NCI-H146 treated with DMSO at 0.1 percent for 48 hours (cell line): Measurements from ENCODE around the gene GGT5.
"Not testable (repeated sequence)": the region's sequence is repeated elsewhere in the genome, so short reads cannot be mapped to it uniquely, and the experiment has no call there.

ENCODE experiments used
- DNase-seq: peaks from one replicate; lab custom pipeline; 2025; ENCODE audit not compliant: unreplicated experiment; lab: John Stamatoyannopoulos, UW

The GGT5 gene

GRCh38 chr22:24233235-24233634 is 11.6 kb downstream of the GGT5 start:
- DNase-seq: no peak

GRCh38 chr22:24232725-24233124 is 12.2 kb downstream of the GGT5 start:
- DNase-seq: no peak

GRCh38 chr22:24232124-24232523 is 12.8 kb downstream of the GGT5 start:
- no peak for DNase-seq

GRCh38 chr22:24231706-24232105 is 13.2 kb downstream of the GGT5 start:
- no peak for DNase-seq

- peak; percentile 9 for DNase-seq
These were observed 13.8 kb downstream of the GGT5 start for GRCh38 chr22:24230911-24231656.

- no peak for DNase-seq
These were observed 18.9 kb downstream of the GGT5 start for GRCh38 chr22:24225951-24226350.

GRCh38 chr22:24225044-24225601 is 19.8 kb downstream of the GGT5 start:
- DNase-seq: no peak

GRCh38 chr22:24224468-24224867 is 20.4 kb downstream of the GGT5 start:
- DNase-seq: no peak

- no peak for DNase-seq
These were observed 25.1 kb downstream of the GGT5 start for GRCh38 chr22:24219750-24220149.

- DNase-seq: no peak
These were observed 27.5 kb downstream of the GGT5 start for GRCh38 chr22:24217384-24217783.

GRCh38 chr22:24216541-24217209 is 28.2 kb downstream of the GGT5 start:
- DNase-seq: no peak

GRCh38 chr22:24214467-24215285 is 30.2 kb downstream of the GGT5 start:
- no peak for DNase-seq

- not testable (repeated sequence) for DNase-seq
These were observed 31.8 kb downstream of the GGT5 start for GRCh38 chr22:24213111-24213510.

GRCh38 chr22:24211716-24212115 is 33.2 kb downstream of the GGT5 start:
- DNase-seq: not testable (repeated sequence)

- DNase-seq: not testable (repeated sequence)
These were observed 34.5 kb downstream of the GGT5 start for GRCh38 chr22:24210409-24210808.

- no peak for DNase-seq
These were observed 35.2 kb downstream of the GGT5 start for GRCh38 chr22:24209687-24210086.

GRCh38 chr22:24209016-24209415 is 35.9 kb downstream of the GGT5 start:
- no peak for DNase-seq

GRCh38 chr22:24208012-24208749 is 36.7 kb downstream of the GGT5 start:
- DNase-seq: no peak

- DNase-seq: no peak
These were observed 37.4 kb downstream of the GGT5 start for GRCh38 chr22:24207264-24208011.
